ENCODE results near the gene CAMKK1. TPM values are rescaled to one million over a fixed set of nuclear protein-coding genes. Genes with fewer than 3 reads are reported as not detected.

CAMKK1 gene
- total and polyA plus RNA-seq, 2 experiments from 2014 or later, result 4.3 to 7.1 TPM

DNA sequence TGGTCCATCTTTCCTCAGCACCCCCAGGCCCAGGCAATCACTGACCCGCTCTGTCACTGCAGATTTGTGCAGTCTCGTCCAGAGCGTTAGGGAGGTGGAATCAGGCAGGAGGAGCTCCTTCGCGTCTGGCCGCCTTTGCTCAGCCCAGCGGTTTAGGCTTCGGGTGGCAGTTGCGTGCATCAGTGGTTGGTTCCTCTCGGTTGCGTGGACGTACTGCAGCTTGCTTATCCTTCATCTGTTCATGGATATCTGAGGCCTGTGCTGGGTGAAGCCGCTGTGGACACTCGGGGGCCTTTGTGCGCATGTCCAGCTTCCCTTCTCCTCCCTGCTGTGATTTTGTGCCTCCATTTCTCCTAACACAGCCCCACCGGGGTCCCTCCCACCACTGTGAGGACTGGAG, 28.2 kb upstream of the CAMKK1 start:
- Histone ChIP-seq H3K9me2 (ENCODE audit: insufficient read depth) (no peaks in the 10 kb centered on the region), H3K36me3 (ENCODE audit: insufficient read depth) (no peaks in the 10 kb centered on the region), H3K4me2 (no peak overlapping the region), H3K4me3 (no peak overlapping the region), H3K4me1 (ENCODE audit: insufficient read depth) (no peaks in the 10 kb centered on the region), H4K20me1 (replicated peaks; ENCODE audit: insufficient read depth) (no peaks in the 10 kb centered on the region), H3K79me2 (replicated peaks; ENCODE audit: insufficient read depth) (no peaks in the 10 kb centered on the region), H3F3A (replicated peaks; ENCODE audit: low read depth) (no peaks in the 10 kb centered on the region), H2AFZ (peak overlapping the region; percentile 90), H3K27ac (ENCODE audit: low read depth) (no peak overlapping the region), H3K27me3 (ENCODE audit: insufficient read depth) (no peaks in the 10 kb centered on the region)
- TF ChIP-seq NANOG (IDR thresholded peaks at IDR 0.05; ENCODE audit: borderline replicate concordance) (no peak), EZH2phosphoT487 (IDR thresholded peaks at IDR 0.05; ENCODE audit: unreplicated experiment) (no peak), JUNB (IDR thresholded peaks at IDR 0.05; ENCODE audit: unreplicated experiment) (no peak), EZH2 (IDR thresholded peaks at IDR 0.05; ENCODE audit: low read depth, unreplicated experiment) (no peak), ETS1 (IDR thresholded peaks at IDR 0.05) (no peak), POLR2AphosphoS5 (IDR thresholded peaks at IDR 0.05; ENCODE audit: low read depth) (no peak), REST (IDR thresholded peaks at IDR 0.05; ENCODE audit: unreplicated experiment) (no peak), ZNF114 (CRISPR knock-in tag; IDR thresholded peaks at IDR 0.05) (no peak)
- DNase-seq (ENCODE audit: low spot score), result no peak
- Mint-ChIP-seq H3K9me3 (no peaks in the 10 kb centered on the region), H3K27me3 (ENCODE audit: insufficient read depth, low read depth, poor library complexity) (peaks cover 6% of the 10 kb centered on the region), H3K36me3 (ENCODE audit: low read depth) (no peaks in the 10 kb centered on the region), H3K4me3 (no peak overlapping the region), H3K27ac (no peak overlapping the region), H3K4me1 (peaks cover 12% of the 10 kb centered on the region)
- no peak for ATAC-seq

GRCh38 chr17:3919123-3919624, 26.3 kb upstream of the CAMKK1 start:
- Mint-ChIP-seq H3K27ac (no peak overlapping the region), H3K36me3 (ENCODE audit: low read depth) (no peaks in the 10 kb centered on the region), H3K27me3 (ENCODE audit: insufficient read depth, low read depth, poor library complexity) (peaks cover 6% of the 10 kb centered on the region), H3K4me1 (peaks cover 5% of the 10 kb centered on the region), H3K4me3 (no peak overlapping the region), H3K9me3 (no peaks in the 10 kb centered on the region)
- no peak overlapping the region for H3K4me3 ChIP-seq
- H4K20me1 ChIP-seq (replicated peaks; ENCODE audit: insufficient read depth), result no peaks in the 10 kb centered on the region
- no peaks in the 10 kb centered on the region for H3K4me1 ChIP-seq (ENCODE audit: insufficient read depth)
- H3K27ac ChIP-seq (ENCODE audit: low read depth), result no peak overlapping the region
- peak overlapping the region; percentile 38; the same call in 1 of the 2 replicates for H2AFZ ChIP-seq
- H3K36me3 ChIP-seq (ENCODE audit: insufficient read depth), result no peaks in the 10 kb centered on the region
- H3K79me2 ChIP-seq (replicated peaks; ENCODE audit: insufficient read depth), result no peaks in the 10 kb centered on the region
- H3F3A ChIP-seq (replicated peaks; ENCODE audit: low read depth), result no peaks in the 10 kb centered on the region
- no peak overlapping the region for H3K4me2 ChIP-seq
- ATAC-seq (no peak), DNase-seq (ENCODE audit: low spot score) (no peak)
- H3K9me2 ChIP-seq (ENCODE audit: insufficient read depth), result no peaks in the 10 kb centered on the region
- H3K27me3 ChIP-seq (ENCODE audit: insufficient read depth), result no peaks in the 10 kb centered on the region
- no peak for TF ChIP-seq ETS1 (IDR thresholded peaks at IDR 0.05)
- no peak for TF ChIP-seq EZH2 (IDR thresholded peaks at IDR 0.05; ENCODE audit: low read depth, unreplicated experiment)
- TF ChIP-seq CTCF (conservative IDR thresholded peaks at IDR 0.05; ENCODE audit: low read depth in 2 of 2), result no peak
- no peak for TF ChIP-seq JUNB (IDR thresholded peaks at IDR 0.05; ENCODE audit: unreplicated experiment)

All from GM23338 (cell line).